GM12892 (cell line): Measurements from ENCODE around the gene SMARCC2.

Experiments used
- POLR2A ChIP-seq: IDR thresholded peaks from 2 replicates; pipeline ENCODE4 v1.6.1; 2011; ENCODE audit warnings: low read depth, low read length, control low read depth
- POLR2AphosphoS5 ChIP-seq: IDR thresholded peaks from 2 replicates; pipeline ENCODE4 v1.6.1; 2011; ENCODE audit warnings: low read depth, low read length, control low read depth
- TAF1 ChIP-seq: IDR thresholded peaks from 2 replicates; pipeline ENCODE4 v1.6.1; 2011; ENCODE audit warnings: low read depth, mild to moderate bottlenecking, control low read depth, low read length, borderline replicate concordance

GRCh38 chr12:56158029-56158925 is 31.0 kb downstream of the SMARCC2 start, which contains the start of gene MYL6:
- TF ChIP-seq POLR2A (peak; percentile 99), TAF1 (peak; percentile 96), POLR2AphosphoS5 (peak; percentile 99)
